HCT116 (cell line): ENCODE data around the gene CNTN5. TPM values are rescaled to one million over a fixed set of nuclear protein-coding genes. Genes with fewer than 3 reads are reported as not detected.

Experiments used
- ATAC-seq: fragments of 200-7000 bp; cut with Tn5 transposase; 2 replicates; pipeline ENCODE4 v1.9.1; 2020; ENCODE audit warnings: mild to moderate bottlenecking, moderate library complexity
- BruUV-seq: library from RNA; stranded (reverse); fragments of 400-500 nt; replicated peaks from 2 replicates; lab custom pipeline; 2021; lab: Mats Ljungman, UMichigan
- CTCF ChIA-PET: fragments of 300-600 bp; sonication (Branson Sonifier 250); formaldehyde crosslinking; loops from one replicate; lab custom pipeline; 2021; ENCODE audit warnings: antibody characterized with exemption; lab: Charles Lee
- POLR2A ChIA-PET: fragments of 300-600, 350-600 bp; sonication (Branson Sonifier 250); formaldehyde crosslinking; loops from one replicate; lab custom pipeline; 2021; ENCODE audit warnings: antibody characterized with exemption; lab: Charles Lee
- RAD21 ChIA-PET, 2 experiments: fragments of 300-600 bp; sonication (Branson Sonifier 250); formaldehyde crosslinking; loops; one replicate each; lab custom pipeline; 2023; ENCODE audit warnings: low total read pairs in 2 of 2; ENCODE audit not compliant: uncharacterized antibody in 2 of 2, unreplicated experiment in 2 of 2, low non-redundant PET in 1 of 2; lab: Charles Lee
- DNase-seq: peaks from one replicate; pipeline ENCODE4 v3.0.0-alpha.2; 2010; ENCODE audit warnings: low read depth, low spot score
- H2AFZ ChIP-seq: fragments of 200-600 bp; shearing (Covaris generic), sonication (generic); 2 replicates; pipeline ENCODE4 v1.6.1; 2017; ENCODE audit warnings: low read depth, mixed run types, mixed read lengths, antibody characterized with exemption, low read length; ENCODE audit not compliant: poor library complexity, severe bottlenecking
- H3K27ac ChIP-seq: 2 replicates; pipeline ENCODE4 v1.5.1; 2012; ENCODE audit warnings: low read depth, low read length
- H3K27me3 ChIP-seq: fragments of 200-600 bp; sonication (generic); 2 replicates; pipeline ENCODE4 v1.6.1; 2016; ENCODE audit warnings: mixed run types, low read length, mixed read lengths; ENCODE audit not compliant: insufficient read depth
- H3K36me3 ChIP-seq, 2 experiments: fragments of 200-500 bp in 1 of 2; fragments of 200-600 bp in 1 of 2; sonication (Bioruptor generic) in 1 of 2; sonication (generic) in 1 of 2; 2 replicates each; pipeline versions ENCODE4 v1.5.1 to v1.6.1; 2014 to 2016; ENCODE audit warnings: low read length in 2 of 2, inconsistent platforms in 1 of 2, mixed read lengths in 1 of 2, mixed run types in 1 of 2; ENCODE audit not compliant: insufficient read depth in 2 of 2, control insufficient read depth in 1 of 2
- H3K4me1 ChIP-seq, 2 experiments: fragments of 200-600 bp in 1 of 2; sonication (generic) in 1 of 2; 2 replicates each; pipeline versions ENCODE4 v1.5.1 to v1.6.1; 2012 to 2017; ENCODE audit warnings: low read length in 2 of 2, inconsistent platforms in 1 of 2, mild to moderate bottlenecking in 1 of 2, mixed read lengths in 1 of 2, mixed run types in 1 of 2, moderate library complexity in 1 of 2; ENCODE audit not compliant: insufficient read depth in 2 of 2, control insufficient read depth in 1 of 2
- H3K4me2 ChIP-seq: fragments of 200-600 bp; sonication (generic); 2 replicates; pipeline ENCODE4 v1.6.1; 2017; ENCODE audit warnings: mixed run types, low read length, mixed read lengths
- H3K4me3 ChIP-seq, 2 experiments: fragments of 200-600 bp in 1 of 2; sonication (generic) in 1 of 2; replicated peaks in 1 of 2; 2 replicates each; pipeline ENCODE4 v1.5.1; 2011 to 2016; ENCODE audit warnings: low read length in 2 of 2, control low read depth in 1 of 2, low read depth in 1 of 2, mild to moderate bottlenecking in 1 of 2, mixed read lengths in 1 of 2, mixed run types in 1 of 2
- H3K79me2 ChIP-seq: fragments of 200-600 bp; sonication (generic); 2 replicates; pipeline ENCODE4 v1.6.1; 2017; ENCODE audit warnings: mild to moderate bottlenecking, mixed run types, low read length, moderate library complexity, mixed read lengths; ENCODE audit not compliant: insufficient read depth
- H3K9ac ChIP-seq: fragments of 200-600 bp; sonication (generic); 2 replicates; pipeline ENCODE4 v1.6.1; 2016; ENCODE audit warnings: low read length, mixed read lengths
- H3K9me2 ChIP-seq: fragments of 200-600 bp; sonication (generic), shearing (Covaris generic); 2 replicates; pipeline ENCODE4 v1.6.1; 2017; ENCODE audit warnings: mixed run types, mild to moderate bottlenecking, moderate library complexity; ENCODE audit not compliant: insufficient read depth
- H3K9me3 ChIP-seq, 2 experiments: fragments of 200-500 bp in 1 of 2; fragments of 200-600 bp in 1 of 2; sonication (Bioruptor generic) in 1 of 2; sonication (generic) in 1 of 2; 2 replicates each; pipeline ENCODE4 v1.6.1; 2014 to 2017; ENCODE audit warnings: low read length in 2 of 2, mixed read lengths in 2 of 2, inconsistent platforms in 1 of 2, low read depth in 1 of 2, mild to moderate bottlenecking in 1 of 2, mixed run types in 1 of 2, moderate library complexity in 1 of 2; ENCODE audit not compliant: control insufficient read depth in 1 of 2, insufficient read depth in 1 of 2
- H4K20me1 ChIP-seq: fragments of 200-600 bp; sonication (generic), shearing (Covaris generic); 2 replicates; pipeline ENCODE4 v1.6.1; 2017; ENCODE audit warnings: mixed run types, mild to moderate bottlenecking, moderate library complexity; ENCODE audit not compliant: insufficient read depth
- ATF3 ChIP-seq: IDR thresholded peaks from 2 replicates; pipeline ENCODE4 v1.6.1; 2012
- CEBPB ChIP-seq: IDR thresholded peaks from 2 replicates; pipeline ENCODE4 v1.6.1; 2012; ENCODE audit warnings: low read depth
- CTCF ChIP-seq, 3 experiments: fragments of 200-600 bp in 1 of 3; sonication (generic) in 1 of 3; IDR thresholded peaks in 2 of 3; conservative IDR thresholded peaks in 1 of 3; 2 replicates each; pipeline ENCODE4 v1.5.1; 2012 to 2017; ENCODE audit warnings: low read depth in 2 of 3, low read length in 2 of 3, antibody characterized with exemption in 1 of 3, borderline replicate concordance in 1 of 3, control low read depth in 1 of 3, mild to moderate bottlenecking in 1 of 3, mixed read lengths in 1 of 3, mixed run types in 1 of 3, moderate library complexity in 1 of 3; ENCODE audit not compliant: insufficient read depth in 1 of 3
- ELF1 ChIP-seq: IDR thresholded peaks from 2 replicates; pipeline ENCODE4 v1.6.1; 2012; ENCODE audit warnings: low read depth, borderline replicate concordance
- FOSL1 ChIP-seq: IDR thresholded peaks from 2 replicates; pipeline ENCODE4 v1.6.1; 2012; ENCODE audit warnings: low read depth
- POLR2AphosphoS5 ChIP-seq: IDR thresholded peaks from 2 replicates; pipeline ENCODE4 v1.6.1; 2011; ENCODE audit warnings: mild to moderate bottlenecking, low read depth, low read length, moderate library complexity
- RAD21 ChIP-seq: IDR thresholded peaks from 2 replicates; pipeline ENCODE4 v1.6.1; 2012; ENCODE audit warnings: low read depth, mild to moderate bottlenecking
- SIN3A ChIP-seq: IDR thresholded peaks from 2 replicates; pipeline ENCODE4 v1.6.1; 2012; ENCODE audit warnings: low read depth
- TCF7L2 ChIP-seq: IDR thresholded peaks from 2 replicates; pipeline ENCODE4 v1.7.0; 2011; ENCODE audit warnings: borderline replicate concordance, inconsistent platforms; ENCODE audit not compliant: insufficient read depth, insufficient read length; ENCODE audit errors: extremely low read depth
- intact Hi-C: fragments of 100-400 bp; cut with micrococcal nuclease; formaldehyde crosslinking; loops from 2 replicates; pipeline ENCODE4 v1.10.0; 2022
- total RNA-seq: library from RNA; stranded (reverse); gene quantifications from one replicate; pipeline ENCODE4 v1.2.1, GENCODE V29; 2021; ENCODE audit not compliant: unreplicated experiment
- TF ChIP-seq, protein P1 (sequence below): IDR thresholded peaks from 2 replicates; pipeline ENCODE4 v1.6.1; 2012; ENCODE audit warnings: low read depth

Gene CNTN5
- total RNA-seq, 1 experiment from 2014 or later: not detected

DNA sequence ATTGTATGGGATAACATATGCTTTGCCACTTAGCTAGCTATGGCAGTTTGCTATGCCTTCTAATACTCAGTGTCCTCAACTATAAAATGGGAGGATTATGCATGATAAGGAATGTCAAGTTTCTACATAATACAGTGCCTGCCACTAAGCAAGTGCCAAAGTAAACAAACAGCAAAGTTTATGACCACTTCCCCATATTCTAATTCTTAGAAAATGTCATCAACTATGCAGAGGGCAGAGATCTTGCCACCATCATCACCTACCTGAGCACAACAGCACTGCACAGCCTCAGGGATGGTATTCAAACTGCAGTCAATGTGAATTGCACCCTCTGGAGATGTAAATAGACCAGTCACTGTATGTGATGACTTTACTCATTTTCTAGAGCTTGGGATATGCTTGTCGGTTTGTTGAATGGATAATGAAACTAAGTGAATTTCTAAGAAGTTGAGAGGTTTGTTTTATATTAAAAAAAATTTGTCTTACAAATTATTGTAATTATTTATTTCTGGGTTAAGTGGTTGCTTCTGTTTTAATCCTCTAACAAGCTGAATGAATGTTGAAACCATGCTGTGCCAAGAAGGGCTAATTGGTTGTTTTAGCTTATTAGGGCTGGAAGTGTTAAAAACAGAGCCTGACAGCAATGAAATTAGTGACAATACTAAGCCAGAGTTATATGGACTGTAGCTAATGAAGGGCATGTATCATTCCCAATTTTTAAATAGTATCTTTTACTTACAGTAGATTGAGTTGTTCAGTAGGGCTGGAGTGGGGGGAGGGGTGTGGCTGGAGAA, 398.4 kb downstream of the CNTN5 start:
- BruUV-seq: no TSS peak
- ATAC-seq: no peak
- no peak overlapping the region for H3K4me2 ChIP-seq

DNA sequence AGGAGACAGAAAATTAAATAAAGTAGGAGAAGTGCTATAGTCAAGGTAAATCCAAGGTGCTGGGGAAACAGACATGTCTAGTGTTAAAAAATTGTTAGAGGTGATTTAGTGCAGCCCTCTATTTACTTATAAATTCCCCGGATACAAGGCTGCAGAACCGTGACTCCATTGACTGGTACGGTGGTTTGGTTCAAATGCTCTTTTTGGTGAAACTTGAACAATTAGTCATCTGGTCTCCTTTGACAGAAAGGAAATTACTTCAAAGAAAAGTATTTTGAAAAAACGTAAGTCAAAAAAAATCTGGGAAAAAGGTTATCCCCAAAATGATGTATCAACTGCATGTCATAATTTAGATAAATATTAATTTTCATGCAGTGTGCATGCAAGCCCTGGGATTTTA, 399.2 kb downstream of the CNTN5 start:
- TF ChIP-seq RAD21 (no peak), ELF1 (no peak), CTCF (IDR thresholded peaks at IDR 0.05 in 2 of 3, conservative IDR thresholded peaks at IDR 0.05 in 1 of 3; ENCODE audit: borderline replicate concordance in 1 of 3, insufficient read depth in 1 of 3, low read depth in 2 of 3, low read length in 2 of 3) (no peak), POLR2AphosphoS5 (no peak), TCF7L2 (no peak), CEBPB (no peak), FOSL1 (no peak), ATF3 (no peak)
- TF ChIP-seq, protein P1, sequence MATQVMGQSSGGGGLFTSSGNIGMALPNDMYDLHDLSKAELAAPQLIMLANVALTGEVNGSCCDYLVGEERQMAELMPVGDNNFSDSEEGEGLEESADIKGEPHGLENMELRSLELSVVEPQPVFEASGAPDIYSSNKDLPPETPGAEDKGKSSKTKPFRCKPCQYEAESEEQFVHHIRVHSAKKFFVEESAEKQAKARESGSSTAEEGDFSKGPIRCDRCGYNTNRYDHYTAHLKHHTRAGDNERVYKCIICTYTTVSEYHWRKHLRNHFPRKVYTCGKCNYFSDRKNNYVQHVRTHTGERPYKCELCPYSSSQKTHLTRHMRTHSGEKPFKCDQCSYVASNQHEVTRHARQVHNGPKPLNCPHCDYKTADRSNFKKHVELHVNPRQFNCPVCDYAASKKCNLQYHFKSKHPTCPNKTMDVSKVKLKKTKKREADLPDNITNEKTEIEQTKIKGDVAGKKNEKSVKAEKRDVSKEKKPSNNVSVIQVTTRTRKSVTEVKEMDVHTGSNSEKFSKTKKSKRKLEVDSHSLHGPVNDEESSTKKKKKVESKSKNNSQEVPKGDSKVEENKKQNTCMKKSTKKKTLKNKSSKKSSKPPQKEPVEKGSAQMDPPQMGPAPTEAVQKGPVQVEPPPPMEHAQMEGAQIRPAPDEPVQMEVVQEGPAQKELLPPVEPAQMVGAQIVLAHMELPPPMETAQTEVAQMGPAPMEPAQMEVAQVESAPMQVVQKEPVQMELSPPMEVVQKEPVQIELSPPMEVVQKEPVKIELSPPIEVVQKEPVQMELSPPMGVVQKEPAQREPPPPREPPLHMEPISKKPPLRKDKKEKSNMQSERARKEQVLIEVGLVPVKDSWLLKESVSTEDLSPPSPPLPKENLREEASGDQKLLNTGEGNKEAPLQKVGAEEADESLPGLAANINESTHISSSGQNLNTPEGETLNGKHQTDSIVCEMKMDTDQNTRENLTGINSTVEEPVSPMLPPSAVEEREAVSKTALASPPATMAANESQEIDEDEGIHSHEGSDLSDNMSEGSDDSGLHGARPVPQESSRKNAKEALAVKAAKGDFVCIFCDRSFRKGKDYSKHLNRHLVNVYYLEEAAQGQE: no peak
- no peak overlapping the region for H3K27ac ChIP-seq
- H3K36me3 ChIP-seq: no peaks in the 10 kb centered on the region
- H3K4me2 ChIP-seq: no peak overlapping the region
- no peak for ATAC-seq
- no peaks in the 10 kb centered on the region for H3K4me1 ChIP-seq
- H2AFZ ChIP-seq: no peak overlapping the region
- DNase-seq: no peak
- no peaks in the 10 kb centered on the region for H3K27me3 ChIP-seq
- ChIA-PET RAD21 (no interaction called here), POLR2A (no interaction called here), CTCF (no interaction called here)
- BruUV-seq: no TSS peak
- H4K20me1 ChIP-seq: no peaks in the 10 kb centered on the region
- no peaks in the 10 kb centered on the region for H3K9me2 ChIP-seq
- intact Hi-C loops: no loop called here
- no peak overlapping the region for H3K9ac ChIP-seq
- no peaks in the 10 kb centered on the region for H3K79me2 ChIP-seq
- H3K9me3 ChIP-seq: peaks cover 15 to 17% of the 10 kb centered on the region in 2 experiments; a peak in 2 of 4 replicates
- H3K4me3 ChIP-seq: no peak overlapping the region

More for the DNA sequence above, 398.4 kb downstream of the CNTN5 start:
- Histone ChIP-seq H3K36me3 (no peaks in the 10 kb centered on the region), H3K4me1 (no peaks in the 10 kb centered on the region), H2AFZ (no peak overlapping the region), H3K9ac (no peak overlapping the region), H3K4me3 (no peak overlapping the region), H3K27ac (no peak overlapping the region), H4K20me1 (no peaks in the 10 kb centered on the region), H3K27me3 (no peaks in the 10 kb centered on the region), H3K79me2 (no peaks in the 10 kb centered on the region), H3K9me3 (peaks cover 15 to 17% of the 10 kb centered on the region in 2 experiments; a peak in 2 of 4 replicates), H3K9me2 (no peaks in the 10 kb centered on the region)
- no peak for TF ChIP-seq SIN3A
- DNase-seq: no peak
- ChIA-PET POLR2A (no interaction called here), RAD21 (no interaction called here), CTCF (no interaction called here)
- intact Hi-C loops: no loop called here
